H9 (cell line): ENCODE results near the gene CPA2. TPM values are rescaled to one million over a fixed set of nuclear protein-coding genes. Genes with fewer than 3 reads are reported as not detected.

ENCODE experiments used
- DNase-seq: peaks from one replicate; pipeline ENCODE4 v3.0.0-alpha.2; 2017
- H2AFZ ChIP-seq: one replicate; pipeline ENCODE4 v1.6.1; 2013; ENCODE audit warnings: mild to moderate bottlenecking, low read length, control low read depth, moderate library complexity
- H2AK5ac ChIP-seq: 2 replicates; pipeline ENCODE4 v1.6.1; 2013; ENCODE audit warnings: low read length, control low read depth, mixed read lengths; ENCODE audit not compliant: insufficient read length
- H2BK120ac ChIP-seq: one replicate; pipeline ENCODE4 v1.6.1; 2013; ENCODE audit warnings: low read depth, mild to moderate bottlenecking, low read length, control low read depth, inconsistent platforms; ENCODE audit not compliant: poor library complexity, severe bottlenecking
- H2BK12ac ChIP-seq: 2 replicates; pipeline ENCODE4 v1.6.1; 2013; ENCODE audit warnings: low read length, control low read depth, mixed read lengths, low read depth; ENCODE audit not compliant: insufficient read length
- H2BK15ac ChIP-seq: 2 replicates; pipeline ENCODE4 v1.6.1; 2013; ENCODE audit warnings: low read depth, low read length, control low read depth
- H2BK20ac ChIP-seq: one replicate; pipeline ENCODE4 v1.6.1; 2013; ENCODE audit warnings: low read depth, mild to moderate bottlenecking, low read length, control low read depth, inconsistent platforms; ENCODE audit not compliant: poor library complexity, severe bottlenecking
- H2BK5ac ChIP-seq: 2 replicates; pipeline ENCODE4 v1.6.1; 2013; ENCODE audit warnings: low read length, control low read depth, mixed read lengths; ENCODE audit not compliant: insufficient read length
- H3K14ac ChIP-seq: 2 replicates; pipeline ENCODE4 v1.6.1; 2013; ENCODE audit warnings: low read length, control low read depth; ENCODE audit not compliant: insufficient read depth
- H3K18ac ChIP-seq: 2 replicates; pipeline ENCODE4 v1.6.1; 2013; ENCODE audit warnings: low read depth, mild to moderate bottlenecking, mixed read lengths, low read length, control low read depth; ENCODE audit not compliant: insufficient read length
- H3K23ac ChIP-seq: 2 replicates; pipeline ENCODE4 v1.6.1; 2013; ENCODE audit warnings: low read length, control low read depth, mixed read lengths, low read depth; ENCODE audit not compliant: insufficient read length
- H3K23me2 ChIP-seq: 2 replicates; pipeline ENCODE4 v1.6.1; 2013; ENCODE audit warnings: low read depth, mild to moderate bottlenecking, mixed read lengths, low read length, control low read depth; ENCODE audit not compliant: insufficient read length, poor library complexity, severe bottlenecking
- H3K27ac ChIP-seq: 2 replicates; pipeline ENCODE4 v1.5.1; 2013; ENCODE audit warnings: low read length, control low read depth, mixed read lengths, low read depth; ENCODE audit not compliant: insufficient read length
- H3K27me3 ChIP-seq: 2 replicates; pipeline ENCODE4 v1.6.1; 2013; ENCODE audit warnings: low read length, control low read depth, inconsistent platforms; ENCODE audit not compliant: insufficient read depth
- H3K4ac ChIP-seq: 2 replicates; pipeline ENCODE4 v1.6.1; 2013; ENCODE audit warnings: low read depth, mild to moderate bottlenecking, control low read depth, inconsistent platforms, low read length, moderate library complexity
- H3K4me1 ChIP-seq: 2 replicates; pipeline ENCODE4 v1.6.1; 2013; ENCODE audit warnings: low read length, control low read depth, inconsistent platforms; ENCODE audit not compliant: insufficient read depth
- H3K4me2 ChIP-seq: 2 replicates; pipeline ENCODE4 v1.6.1; 2013; ENCODE audit warnings: low read length, control low read depth, mixed read lengths; ENCODE audit not compliant: insufficient read length, insufficient read depth
- H3K56ac ChIP-seq: 2 replicates; pipeline ENCODE4 v1.6.1; 2013; ENCODE audit warnings: low read depth, mild to moderate bottlenecking, mixed read lengths, low read length, control low read depth; ENCODE audit not compliant: insufficient read length
- H3K79me1 ChIP-seq: 2 replicates; pipeline ENCODE4 v1.6.1; 2013; ENCODE audit warnings: low read depth, mild to moderate bottlenecking, moderate library complexity, low read length, control low read depth, inconsistent platforms; ENCODE audit not compliant: insufficient read depth, poor library complexity, severe bottlenecking
- H3K79me2 ChIP-seq: 2 replicates; pipeline ENCODE4 v1.6.1; 2013; ENCODE audit warnings: low read length, control low read depth, inconsistent platforms; ENCODE audit not compliant: insufficient read depth
- H3K9ac ChIP-seq: 2 replicates; pipeline ENCODE4 v1.6.1; 2013; ENCODE audit warnings: low read length, control low read depth, mixed read lengths; ENCODE audit not compliant: insufficient read length; ENCODE audit errors: extremely low read depth
- H3K9me3 ChIP-seq: one replicate; pipeline ENCODE4 v1.6.1; 2013; ENCODE audit warnings: low read depth, low read length, inconsistent platforms; ENCODE audit not compliant: control insufficient read depth
- H3T11ph ChIP-seq: one replicate; pipeline ENCODE4 v1.6.1; 2013; ENCODE audit warnings: mild to moderate bottlenecking, low read length, control low read depth, inconsistent platforms
- H4K20me1 ChIP-seq: one replicate; pipeline ENCODE4 v1.6.1; 2013; ENCODE audit not compliant: control insufficient read depth, insufficient read length, insufficient read depth
- H4K5ac ChIP-seq: 2 replicates; pipeline ENCODE4 v1.6.1; 2013; ENCODE audit warnings: low read depth, mild to moderate bottlenecking, mixed read lengths, low read length, control low read depth; ENCODE audit not compliant: insufficient read length
- H4K8ac ChIP-seq: replicated peaks from 2 replicates; pipeline ENCODE4 v1.6.1; 2013; ENCODE audit warnings: low read length, control low read depth, mixed read lengths, low read depth; ENCODE audit not compliant: insufficient read length
- H4K91ac ChIP-seq: 2 replicates; pipeline ENCODE4 v1.6.1; 2013; ENCODE audit warnings: low read depth, mild to moderate bottlenecking, moderate library complexity, mixed read lengths, low read length, control low read depth; ENCODE audit not compliant: insufficient read length
- H3K27ac Mint-ChIP-seq, 3 experiments: 2 replicates in 2 of 3; 3 replicates in 1 of 3; pipeline ENCODE4 v1.8.0; 2020 to 2021; ENCODE audit warnings: mixed read lengths in 3 of 3, mild to moderate bottlenecking in 1 of 3, moderate library complexity in 1 of 3
- H3K27me3 Mint-ChIP-seq: 2 replicates; pipeline ENCODE4 v1.8.0; 2021; ENCODE audit warnings: low read depth, mild to moderate bottlenecking, moderate library complexity, mixed read lengths
- H3K36me3 Mint-ChIP-seq, 3 experiments: 2 replicates in 2 of 3; 3 replicates in 1 of 3; pipeline ENCODE4 v1.8.0; 2020 to 2021; ENCODE audit warnings: low read depth in 3 of 3, mixed read lengths in 3 of 3; ENCODE audit not compliant: insufficient read depth in 1 of 3
- H3K4me1 Mint-ChIP-seq, 2 experiments: 2 replicates each; pipeline ENCODE4 v1.8.0; 2020; ENCODE audit warnings: mixed read lengths in 2 of 2
- H3K4me3 Mint-ChIP-seq, 2 experiments: 2 replicates in 1 of 2; 3 replicates in 1 of 2; pipeline ENCODE4 v1.8.0; 2020 to 2021; ENCODE audit warnings: mild to moderate bottlenecking in 2 of 2, mixed read lengths in 2 of 2, moderate library complexity in 1 of 2
- H3K9me3 Mint-ChIP-seq, 2 experiments: 2 replicates in 1 of 2; 3 replicates in 1 of 2; pipeline ENCODE4 v1.8.0; 2020; ENCODE audit warnings: mild to moderate bottlenecking in 2 of 2, mixed read lengths in 2 of 2, moderate library complexity in 1 of 2
- CTCF ChIP-seq: fragments of 200-600 bp; sonication (generic); conservative IDR thresholded peaks from 3 replicates; pipeline ENCODE4 v1.8.0; 2021; ENCODE audit warnings: antibody characterized with exemption, mild to moderate bottlenecking
- WGBS: extraction: QIAGEN DNeasy Blood & Tissue Kit; methylation state at CpG from one replicate; pipeline ENCODE4 v1.1.7; 2013; ENCODE audit warnings: missing lambda C conversion rate, low lambda C conversion rate, mixed read lengths; ENCODE audit not compliant: insufficient read length; ENCODE audit errors: extremely low coverage; 5-methylcytosine and 5-hydroxymethylcytosine counted together
- total RNA-seq: library from RNA; stranded (reverse); gene quantifications from 2 replicates; pipeline ENCODE4 v1.2.1, GENCODE V29; 2021

The CPA2 gene
- total RNA-seq, 1 experiment from 2014 or later: not detected

- Histone ChIP-seq H3K27ac (no peak overlapping the region), H3K79me2 (no peaks in the 10 kb centered on the region), H4K5ac (no peak overlapping the region), H2BK12ac (no peak overlapping the region), H3K23ac (no peak overlapping the region), H4K91ac (no peak overlapping the region), H2BK20ac (no peak overlapping the region), H3K4me2 (no peak overlapping the region), H3K18ac (no peak overlapping the region), H2BK15ac (no peak overlapping the region), H3K4me1 (no peaks in the 10 kb centered on the region), H3K23me2 (no peaks in the 10 kb centered on the region), H3K56ac (no peak overlapping the region), H3K79me1 (no peaks in the 10 kb centered on the region), H3K4ac (no peak overlapping the region), H4K20me1 (no peaks in the 10 kb centered on the region), H3K9me3 (no peaks in the 10 kb centered on the region), H3K14ac (no peak overlapping the region), H3K27me3 (no peaks in the 10 kb centered on the region), H2AK5ac (no peak overlapping the region), H2BK120ac (no peak overlapping the region), H4K8ac (no peak overlapping the region), H2BK5ac (no peak overlapping the region), H3K9ac (no peak overlapping the region), H2AFZ (no peak overlapping the region), H3T11ph (no peak overlapping the region)
- H3K27ac Mint-ChIP-seq: no peak overlapping the region
- no CpG with 5 or more reads among the region's 7 CpGs for WGBS
- H3K4me1 Mint-ChIP-seq: no peaks in the 10 kb centered on the region
- no peaks in the 10 kb centered on the region for H3K36me3 Mint-ChIP-seq
- TF ChIP-seq CTCF: no peak
- peaks cover 3% of the 10 kb centered on the region for H3K27me3 Mint-ChIP-seq
- DNase-seq: no peak
- H3K4me3 Mint-ChIP-seq: no peak overlapping the region
- peaks cover 0 to under 1% of the 10 kb centered on the region in 2 experiments; a peak in 1 of 5 replicates for H3K9me3 Mint-ChIP-seq
Measured at GRCh38 chr7:130299866-130300265, 33.2 kb downstream of the CPA2 start.
